ENCODE measurements around the gene COL4A6.

GRCh38 chrX:108163333-108164082 lies 274.7 kb downstream of the COL4A6 start:
- TF ChIP-seq POLR2A (IDR thresholded peaks at IDR 0.05): no peak
- TF ChIP-seq, protein P1, sequence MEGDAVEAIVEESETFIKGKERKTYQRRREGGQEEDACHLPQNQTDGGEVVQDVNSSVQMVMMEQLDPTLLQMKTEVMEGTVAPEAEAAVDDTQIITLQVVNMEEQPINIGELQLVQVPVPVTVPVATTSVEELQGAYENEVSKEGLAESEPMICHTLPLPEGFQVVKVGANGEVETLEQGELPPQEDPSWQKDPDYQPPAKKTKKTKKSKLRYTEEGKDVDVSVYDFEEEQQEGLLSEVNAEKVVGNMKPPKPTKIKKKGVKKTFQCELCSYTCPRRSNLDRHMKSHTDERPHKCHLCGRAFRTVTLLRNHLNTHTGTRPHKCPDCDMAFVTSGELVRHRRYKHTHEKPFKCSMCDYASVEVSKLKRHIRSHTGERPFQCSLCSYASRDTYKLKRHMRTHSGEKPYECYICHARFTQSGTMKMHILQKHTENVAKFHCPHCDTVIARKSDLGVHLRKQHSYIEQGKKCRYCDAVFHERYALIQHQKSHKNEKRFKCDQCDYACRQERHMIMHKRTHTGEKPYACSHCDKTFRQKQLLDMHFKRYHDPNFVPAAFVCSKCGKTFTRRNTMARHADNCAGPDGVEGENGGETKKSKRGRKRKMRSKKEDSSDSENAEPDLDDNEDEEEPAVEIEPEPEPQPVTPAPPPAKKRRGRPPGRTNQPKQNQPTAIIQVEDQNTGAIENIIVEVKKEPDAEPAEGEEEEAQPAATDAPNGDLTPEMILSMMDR (IDR thresholded peaks at IDR 0.05): no peak

All from thyroid gland (tissue), 4 donors.